ENCODE results near the gene TMEM266.

TMEM266 gene

DNA sequence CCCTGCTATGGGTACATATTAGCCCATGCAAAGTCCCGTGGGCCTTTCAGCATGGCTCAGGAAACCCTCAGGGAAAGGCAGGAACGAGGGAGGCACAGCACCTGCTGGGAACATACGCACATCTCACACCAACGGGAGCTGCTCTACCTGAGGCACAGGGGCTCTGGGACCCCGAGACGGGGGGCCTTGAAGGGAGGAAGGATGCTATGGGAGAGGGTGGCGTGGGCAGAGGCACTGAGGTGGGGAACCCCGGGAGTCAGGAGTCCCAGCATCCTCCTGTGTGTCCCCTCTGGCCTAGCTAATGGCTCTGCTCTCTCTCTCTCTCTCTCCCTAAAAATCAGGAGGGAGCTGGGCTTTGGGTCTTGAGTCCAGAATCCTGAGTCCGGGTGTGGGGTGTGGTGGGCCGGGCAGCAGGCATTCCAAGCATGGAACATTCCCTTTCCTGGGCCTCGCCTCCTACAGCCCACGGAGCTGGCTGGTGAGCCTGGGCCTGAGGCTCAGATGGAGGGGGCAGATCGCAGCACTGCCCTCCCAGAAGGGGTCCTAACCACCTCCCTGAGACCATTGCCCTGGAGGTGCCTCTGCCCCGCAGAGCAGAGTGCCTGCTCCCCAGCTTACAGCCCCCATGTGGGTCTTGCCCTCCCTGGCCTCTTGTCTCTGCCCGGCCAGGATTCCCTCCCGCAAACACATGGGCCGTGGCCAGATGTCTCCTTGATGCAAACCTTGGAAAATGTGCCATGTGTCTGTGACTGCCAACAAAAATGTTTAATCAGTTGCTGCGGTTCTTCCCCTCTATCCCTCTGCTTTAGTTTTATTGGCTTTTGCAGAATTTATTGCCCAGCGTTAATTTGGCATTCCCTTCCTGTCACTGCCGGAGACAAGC lies 101.6 kb downstream of the TMEM266 start:
- Histone ChIP-seq H3K4me1 (ENCODE audit: insufficient read depth, insufficient read length) (peaks cover 19% of the 10 kb centered on the region), H3K4me3 (ENCODE audit: insufficient read length, low read depth) (no peak overlapping the region), H3K9ac (ENCODE audit: insufficient read length, low read depth) (no peak overlapping the region), H3K36me3 (ENCODE audit: insufficient read depth, insufficient read length, low read length) (no peaks in the 10 kb centered on the region), H3K9me3 (ENCODE audit: insufficient read depth, low read length) (no peaks in the 10 kb centered on the region), H3K27me3 (ENCODE audit: insufficient read depth, insufficient read length) (no peaks in the 10 kb centered on the region)
- DNase-seq (ENCODE audit: low read depth, low spot score): no peak
- no peak for TF ChIP-seq SUZ12 (IDR thresholded peaks at IDR 0.05; ENCODE audit: extremely low read depth, insufficient read depth, insufficient read length)
- TF ChIP-seq YY1 (IDR thresholded peaks at IDR 0.05; ENCODE audit: insufficient read depth, insufficient read length): no peak
- TF ChIP-seq ZNF274 (IDR thresholded peaks at IDR 0.05; ENCODE audit: low read depth, low read length): no peak

GRCh38 chr15:76162036-76162398 lies 102.2 kb downstream of the TMEM266 start:
- Histone ChIP-seq H3K9ac (ENCODE audit: insufficient read length, low read depth) (no peak overlapping the region), H3K4me1 (ENCODE audit: insufficient read depth, insufficient read length) (peaks cover 19% of the 10 kb centered on the region), H3K36me3 (ENCODE audit: insufficient read depth, insufficient read length, low read length) (no peaks in the 10 kb centered on the region), H3K4me3 (ENCODE audit: insufficient read length, low read depth) (no peak overlapping the region), H3K9me3 (ENCODE audit: insufficient read depth, low read length) (no peaks in the 10 kb centered on the region), H3K27me3 (ENCODE audit: insufficient read depth, insufficient read length) (no peaks in the 10 kb centered on the region)
- TF ChIP-seq ZNF274 (IDR thresholded peaks at IDR 0.05; ENCODE audit: low read depth, low read length) (no peak), YY1 (IDR thresholded peaks at IDR 0.05; ENCODE audit: insufficient read depth, insufficient read length) (no peak), SUZ12 (IDR thresholded peaks at IDR 0.05; ENCODE audit: extremely low read depth, insufficient read depth, insufficient read length) (no peak)
- no peak for DNase-seq (ENCODE audit: low read depth, low spot score)

- no peak overlapping the region for H3K9ac ChIP-seq (ENCODE audit: insufficient read length, low read depth)
- no peaks in the 10 kb centered on the region for H3K9me3 ChIP-seq (ENCODE audit: insufficient read depth, low read length)
- TF ChIP-seq YY1 (IDR thresholded peaks at IDR 0.05; ENCODE audit: insufficient read depth, insufficient read length): no peak
- no peak for TF ChIP-seq SUZ12 (IDR thresholded peaks at IDR 0.05; ENCODE audit: extremely low read depth, insufficient read depth, insufficient read length)
- no peak for TF ChIP-seq ZNF274 (IDR thresholded peaks at IDR 0.05; ENCODE audit: low read depth, low read length)
- no peaks in the 10 kb centered on the region for H3K36me3 ChIP-seq (ENCODE audit: insufficient read depth, insufficient read length, low read length)
- DNase-seq (ENCODE audit: low read depth, low spot score): no peak
- no peak overlapping the region for H3K4me3 ChIP-seq (ENCODE audit: insufficient read length, low read depth)
- H3K4me1 ChIP-seq (ENCODE audit: insufficient read depth, insufficient read length): peaks cover 19% of the 10 kb centered on the region
- H3K27me3 ChIP-seq (ENCODE audit: insufficient read depth, insufficient read length): no peaks in the 10 kb centered on the region
Measured at GRCh38 chr15:76162784-76163456, 103.1 kb downstream of the TMEM266 start.

DNA sequence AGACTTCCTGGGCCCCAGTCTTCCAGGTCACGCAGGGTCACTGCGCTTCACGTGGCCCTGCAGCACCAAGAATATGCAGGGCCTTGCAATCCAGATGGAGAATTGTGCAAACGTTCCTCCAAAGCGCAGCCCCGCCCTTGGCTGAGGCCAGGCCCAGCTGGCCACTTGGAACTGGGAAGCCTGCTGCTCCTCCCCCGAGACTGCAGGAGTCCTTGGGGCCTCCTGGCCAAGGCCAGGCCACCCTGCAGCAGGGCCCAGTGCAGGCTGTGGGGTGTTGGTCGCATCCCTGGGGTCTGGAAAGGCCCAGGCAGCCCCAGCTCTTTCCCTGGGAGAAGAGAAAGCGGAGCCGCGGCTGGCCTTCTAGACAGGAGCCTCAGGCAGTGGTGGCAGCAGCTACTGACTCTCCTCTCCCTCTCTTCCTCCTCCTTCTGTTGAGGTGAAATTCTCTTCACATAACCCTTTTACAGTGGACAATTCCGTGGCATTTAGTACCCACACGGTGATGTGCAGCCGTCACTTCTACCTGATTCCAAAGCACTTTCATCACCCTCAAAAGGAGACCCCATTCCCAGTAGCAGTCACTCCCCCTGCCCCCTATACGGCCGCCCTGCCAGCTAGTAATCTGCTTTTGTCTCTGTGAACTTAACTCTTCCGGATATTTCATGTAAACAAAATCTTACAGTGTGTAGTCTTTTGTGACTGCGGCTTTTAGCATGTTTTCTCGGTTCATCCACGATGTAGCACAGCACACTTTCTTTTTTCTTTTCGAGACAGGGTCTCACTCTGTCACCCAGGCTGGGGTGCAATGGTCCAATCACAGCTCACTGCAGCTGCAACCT lies 103.9 kb downstream of the TMEM266 start:
- no peak overlapping the region for H3K9ac ChIP-seq (ENCODE audit: insufficient read length, low read depth)
- H3K4me1 ChIP-seq (ENCODE audit: insufficient read depth, insufficient read length): peaks cover 19% of the 10 kb centered on the region
- TF ChIP-seq ZNF274 (IDR thresholded peaks at IDR 0.05; ENCODE audit: low read depth, low read length): no peak
- TF ChIP-seq YY1 (IDR thresholded peaks at IDR 0.05; ENCODE audit: insufficient read depth, insufficient read length): no peak
- no peak for TF ChIP-seq SUZ12 (IDR thresholded peaks at IDR 0.05; ENCODE audit: extremely low read depth, insufficient read depth, insufficient read length)
- H3K27me3 ChIP-seq (ENCODE audit: insufficient read depth, insufficient read length): no peaks in the 10 kb centered on the region
- H3K36me3 ChIP-seq (ENCODE audit: insufficient read depth, insufficient read length, low read length): no peaks in the 10 kb centered on the region
- H3K4me3 ChIP-seq (ENCODE audit: insufficient read length, low read depth): no peak overlapping the region
- DNase-seq (ENCODE audit: low read depth, low spot score): no peak
- H3K9me3 ChIP-seq (ENCODE audit: insufficient read depth, low read length): no peaks in the 10 kb centered on the region

- no peaks in the 10 kb centered on the region for H3K9me3 ChIP-seq (ENCODE audit: insufficient read depth, low read length)
- H3K4me1 ChIP-seq (ENCODE audit: insufficient read depth, insufficient read length): peaks cover 19% of the 10 kb centered on the region
- no peak for DNase-seq (ENCODE audit: low read depth, low spot score)
- no peak overlapping the region for H3K4me3 ChIP-seq (ENCODE audit: insufficient read length, low read depth)
- no peaks in the 10 kb centered on the region for H3K27me3 ChIP-seq (ENCODE audit: insufficient read depth, insufficient read length)
- no peak overlapping the region for H3K9ac ChIP-seq (ENCODE audit: insufficient read length, low read depth)
- no peaks in the 10 kb centered on the region for H3K36me3 ChIP-seq (ENCODE audit: insufficient read depth, insufficient read length, low read length)
- TF ChIP-seq ZNF274 (IDR thresholded peaks at IDR 0.05; ENCODE audit: low read depth, low read length): no peak
- TF ChIP-seq YY1 (IDR thresholded peaks at IDR 0.05; ENCODE audit: insufficient read depth, insufficient read length): no peak
- TF ChIP-seq SUZ12 (IDR thresholded peaks at IDR 0.05; ENCODE audit: extremely low read depth, insufficient read depth, insufficient read length): no peak
Measured at GRCh38 chr15:76164602-76165001, 104.8 kb downstream of the TMEM266 start.

DNA sequence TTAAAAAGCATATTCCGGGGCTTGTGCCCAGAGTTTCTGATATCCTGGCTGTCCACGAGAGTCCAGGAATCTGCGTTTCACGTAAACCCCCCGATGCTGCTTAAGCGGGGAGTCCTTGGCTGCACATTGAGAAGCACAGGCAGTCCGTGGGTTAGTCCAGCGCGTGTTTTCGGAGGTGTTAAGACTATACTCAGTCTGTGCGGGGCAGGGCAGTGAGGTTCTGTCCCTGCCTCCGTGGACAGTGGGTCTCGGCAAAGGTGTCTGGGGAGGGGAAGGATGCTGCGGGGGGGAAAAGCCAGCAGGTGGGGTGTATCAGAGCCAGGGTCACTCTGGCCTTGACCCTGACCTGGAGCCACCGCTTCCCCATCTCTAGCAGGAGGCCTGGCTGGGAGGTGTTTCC lies 106.2 kb downstream of the TMEM266 start:
- H3K36me3 ChIP-seq (ENCODE audit: insufficient read depth, insufficient read length, low read length): no peaks in the 10 kb centered on the region
- H3K4me1 ChIP-seq (ENCODE audit: insufficient read depth, insufficient read length): peaks cover 16% of the 10 kb centered on the region
- no peaks in the 10 kb centered on the region for H3K27me3 ChIP-seq (ENCODE audit: insufficient read depth, insufficient read length)
- H3K4me3 ChIP-seq (ENCODE audit: insufficient read length, low read depth): no peak overlapping the region
- no peak overlapping the region for H3K9ac ChIP-seq (ENCODE audit: insufficient read length, low read depth)
- TF ChIP-seq SUZ12 (IDR thresholded peaks at IDR 0.05; ENCODE audit: extremely low read depth, insufficient read depth, insufficient read length) (no peak), YY1 (IDR thresholded peaks at IDR 0.05; ENCODE audit: insufficient read depth, insufficient read length) (no peak), ZNF274 (IDR thresholded peaks at IDR 0.05; ENCODE audit: low read depth, low read length) (no peak)
- H3K9me3 ChIP-seq (ENCODE audit: insufficient read depth, low read length): no peaks in the 10 kb centered on the region
- DNase-seq (ENCODE audit: low read depth, low spot score): no peak
